GM12864 (cell line): Measurements from ENCODE around the gene CDC6.

Experiments used
- DNase-seq: peaks from one replicate; pipeline ENCODE4 v3.0.0-alpha.2; 2011; ENCODE audit warnings: low read depth
- H3K4me3 ChIP-seq: 2 replicates; pipeline ENCODE4 v1.5.1; 2011; ENCODE audit warnings: mild to moderate bottlenecking, low read depth, low read length, control low read depth
- CTCF ChIP-seq: IDR thresholded peaks from 2 replicates; pipeline ENCODE4 v1.5.1; 2011; ENCODE audit warnings: low read depth, mild to moderate bottlenecking, moderate library complexity, low read length, control low read depth, inconsistent platforms; ENCODE audit errors: missing control alignments

The CDC6 gene

GRCh38 chr17:40319651-40320540 is 32.2 kb downstream of the CDC6 start:
- no peak for TF ChIP-seq CTCF
- no peak for DNase-seq
- peak overlapping the region; percentile 82 for H3K4me3 ChIP-seq

GRCh38 chr17:40320756-40321523 is 33.3 kb downstream of the CDC6 start:
- TF ChIP-seq CTCF, result no peak
- peak overlapping the region; percentile 82 for H3K4me3 ChIP-seq
- no peak for DNase-seq

- no peak for TF ChIP-seq CTCF
- H3K4me3 ChIP-seq, result peak overlapping the region; percentile 82
- DNase-seq, result no peak
Measured at GRCh38 chr17:40321524-40321929, 33.8 kb downstream of the CDC6 start.

- H3K4me3 ChIP-seq, result peak overlapping the region; percentile 82
- no peak for DNase-seq
- no peak for TF ChIP-seq CTCF
Measured at GRCh38 chr17:40321961-40322357, 34.3 kb downstream of the CDC6 start.

- no peak for TF ChIP-seq CTCF
- H3K4me3 ChIP-seq, result peak overlapping the region; percentile 82
- peak; percentile 90 for DNase-seq
Measured at GRCh38 chr17:40322358-40323315, 35.0 kb downstream of the CDC6 start.
